HepG2 (cell line): ENCODE measurements around the gene RASGRF1. TPM values are rescaled to one million over a fixed set of nuclear protein-coding genes. Genes with fewer than 3 reads are reported as not detected.
A peak's percentile ranks its signal among the peaks of the same experiment; 100 is the strongest.

ENCODE experiments used
- DBP ChIP-seq: sonication (generic); formaldehyde crosslinking; IDR thresholded peaks from 2 replicates; pipeline ENCODE4 v1.4.0; 2020; ENCODE audit warnings: missing genetic modification reagents; ENCODE audit errors: not compliant biosample characterization
- GABPA ChIP-seq, 2 experiments: IDR thresholded peaks; 2 replicates each; pipeline ENCODE4 v1.6.1; 2011 to 2016; ENCODE audit warnings: low read depth in 2 of 2, low read length in 1 of 2, missing biosample characterization in 1 of 2, missing genetic modification characterization in 1 of 2
- HNRNPLL ChIP-seq: fragments of 200-400 bp; formaldehyde crosslinking; IDR thresholded peaks from 2 replicates; pipeline ENCODE4 v1.6.1; 2017; ENCODE audit warnings: mild to moderate bottlenecking, low read depth, low read length; ENCODE audit not compliant: poor library complexity, severe bottlenecking
- JDP2 ChIP-seq: sonication (generic); formaldehyde crosslinking; IDR thresholded peaks from 2 replicates; pipeline ENCODE4 v1.8.1; 2022; ENCODE audit warnings: missing genetic modification reagents, borderline replicate concordance
- KMT2B ChIP-seq: IDR thresholded peaks from 2 replicates; pipeline ENCODE4 v1.6.1; 2016; ENCODE audit warnings: missing genetic modification reagents, missing compliant biosample characterization
- MEIS2 ChIP-seq: sonication (generic); formaldehyde crosslinking; IDR thresholded peaks from 2 replicates; pipeline ENCODE4 v1.9.0; 2021; ENCODE audit warnings: mild to moderate bottlenecking, missing genetic modification reagents
- MLXIP ChIP-seq: sonication (generic); formaldehyde crosslinking; IDR thresholded peaks from 2 replicates; pipeline ENCODE4 v1.9.0; 2021; ENCODE audit warnings: missing genetic modification reagents, borderline replicate concordance
- SOX6 ChIP-seq, 2 experiments: fragments of 450-650 bp in 1 of 2; sonication (generic) in 1 of 2; formaldehyde crosslinking in 1 of 2; IDR thresholded peaks; 2 replicates each; pipeline versions ENCODE4 v1.4.0 to v1.6.1; 2017 to 2020; ENCODE audit warnings: antibody characterized with exemption in 1 of 2, mild to moderate bottlenecking in 1 of 2, missing genetic modification reagents in 1 of 2
- TOPORS ChIP-seq: sonication (generic); formaldehyde crosslinking; IDR thresholded peaks from 2 replicates; pipeline ENCODE4 v1.8.0; 2023; ENCODE audit warnings: mild to moderate bottlenecking, missing genetic modification reagents
- ZBTB10 ChIP-seq: sonication (generic); formaldehyde crosslinking; IDR thresholded peaks from 2 replicates; pipeline ENCODE4 v1.4.0; 2020; ENCODE audit warnings: missing genetic modification reagents, borderline replicate concordance
- ZNF24 ChIP-seq: fragments of 450-650 bp; IDR thresholded peaks from 2 replicates; pipeline ENCODE4 v1.6.1; 2017; ENCODE audit warnings: antibody characterized with exemption, mild to moderate bottlenecking
- ZNF589 ChIP-seq: sonication (generic); formaldehyde crosslinking; conservative IDR thresholded peaks from 2 replicates; pipeline ENCODE4 v1.8.0; 2022; ENCODE audit warnings: mild to moderate bottlenecking, moderate library complexity, missing genetic modification reagents
- ZNF660 ChIP-seq: sonication (generic); formaldehyde crosslinking; IDR thresholded peaks from 2 replicates; pipeline ENCODE4 v1.5.1; 2020; ENCODE audit warnings: mild to moderate bottlenecking, low read depth, missing genetic modification reagents, borderline replicate concordance
- ZNF878 ChIP-seq: sonication (generic); formaldehyde crosslinking; IDR thresholded peaks from 2 replicates; pipeline ENCODE4 v1.8.1; 2023; ENCODE audit warnings: mild to moderate bottlenecking, missing genetic modification reagents, moderate library complexity
- polyA plus RNA-seq, 8 experiments: library from polyadenylated mRNA; depleted of rRNA in 3 of 8; stranded (reverse) in 7 of 8; unstranded in 1 of 8; fragments of >200 nt; fragmentation: Illumina TruSeq in 4 of 8; extraction: Trizol in 4 of 8; gene quantifications; 2 replicates each; pipeline versions ENCODE4 v1.2.1 to v1.2.3, GENCODE V29; 2011 to 2016; ENCODE audit warnings: low read depth in 4 of 8, missing spikeins in 1 of 8, mixed read lengths in 1 of 8; ENCODE audit not compliant: insufficient read depth in 1 of 8
- total RNA-seq, 5 experiments: library from RNA; depleted of rRNA; stranded (reverse); fragments of >200 nt; fragmentation: Illumina TruSeq; extraction: Trizol; gene quantifications; 2 replicates each; pipeline ENCODE4 v1.2.3, GENCODE V29; 2016; ENCODE audit warnings: low read depth in 1 of 5
- TF ChIP-seq, protein P1 (sequence below): sonication (generic); formaldehyde crosslinking; IDR thresholded peaks from 2 replicates; pipeline ENCODE4 v1.8.0; 2022; ENCODE audit warnings: missing genetic modification reagents, mild to moderate bottlenecking, borderline replicate concordance
- TF ChIP-seq, protein P2 (sequence below): sonication (generic); formaldehyde crosslinking; IDR thresholded peaks from 2 replicates; pipeline ENCODE4 v1.8.0; 2022; ENCODE audit warnings: mild to moderate bottlenecking, missing genetic modification reagents; ENCODE audit not compliant: insufficient replicate concordance

RASGRF1 gene
- total and polyA plus RNA-seq, 2 of the 13 experiments (the other 11 are each of a cell fraction or from before 2014, with no cell fraction given) = 0.55 to 3.0 TPM

GRCh38 chr15:78988361-78988911 is 102.1 kb downstream of the RASGRF1 start (continued):
- TF ChIP-seq, protein P1, sequence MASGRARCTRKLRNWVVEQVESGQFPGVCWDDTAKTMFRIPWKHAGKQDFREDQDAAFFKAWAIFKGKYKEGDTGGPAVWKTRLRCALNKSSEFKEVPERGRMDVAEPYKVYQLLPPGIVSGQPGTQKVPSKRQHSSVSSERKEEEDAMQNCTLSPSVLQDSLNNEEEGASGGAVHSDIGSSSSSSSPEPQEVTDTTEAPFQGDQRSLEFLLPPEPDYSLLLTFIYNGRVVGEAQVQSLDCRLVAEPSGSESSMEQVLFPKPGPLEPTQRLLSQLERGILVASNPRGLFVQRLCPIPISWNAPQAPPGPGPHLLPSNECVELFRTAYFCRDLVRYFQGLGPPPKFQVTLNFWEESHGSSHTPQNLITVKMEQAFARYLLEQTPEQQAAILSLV (CRISPR knock-in tag) = peak; percentile 32; the same call in 1 of the 2 replicates
- TF ChIP-seq ZNF24 (no peak), JDP2 (CRISPR knock-in tag) (no peak), ZNF660 (CRISPR knock-in tag) (no peak), MLXIP (CRISPR knock-in tag) (peak; percentile 76), ZNF589 (CRISPR knock-in tag) (no peak), ZNF878 (CRISPR knock-in tag) (peak; percentile 92), SOX6 (IDR thresholded peaks at IDR 0.05) (no peak), SOX6 (CRISPR knock-in tag; IDR thresholded peaks at IDR 0.05) (peak; percentile 81), MEIS2 (CRISPR knock-in tag) (peak; percentile 80), DBP (CRISPR knock-in tag) (no peak), KMT2B (CRISPR knock-in tag) (peak; percentile 66), ZBTB10 (no peak), HNRNPLL (no peak), GABPA (IDR thresholded peaks at IDR 0.05; ENCODE audit: low read depth, low read length) (no peak), GABPA (CRISPR knock-in tag; IDR thresholded peaks at IDR 0.05; ENCODE audit: low read depth) (no peak), TOPORS (CRISPR knock-in tag) (no peak)
- TF ChIP-seq, protein P2, sequence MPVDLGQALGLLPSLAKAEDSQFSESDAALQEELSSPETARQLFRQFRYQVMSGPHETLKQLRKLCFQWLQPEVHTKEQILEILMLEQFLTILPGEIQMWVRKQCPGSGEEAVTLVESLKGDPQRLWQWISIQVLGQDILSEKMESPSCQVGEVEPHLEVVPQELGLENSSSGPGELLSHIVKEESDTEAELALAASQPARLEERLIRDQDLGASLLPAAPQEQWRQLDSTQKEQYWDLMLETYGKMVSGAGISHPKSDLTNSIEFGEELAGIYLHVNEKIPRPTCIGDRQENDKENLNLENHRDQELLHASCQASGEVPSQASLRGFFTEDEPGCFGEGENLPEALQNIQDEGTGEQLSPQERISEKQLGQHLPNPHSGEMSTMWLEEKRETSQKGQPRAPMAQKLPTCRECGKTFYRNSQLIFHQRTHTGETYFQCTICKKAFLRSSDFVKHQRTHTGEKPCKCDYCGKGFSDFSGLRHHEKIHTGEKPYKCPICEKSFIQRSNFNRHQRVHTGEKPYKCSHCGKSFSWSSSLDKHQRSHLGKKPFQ (CRISPR knock-in tag) = peak; percentile 76
